Measurements from ENCODE around the gene MED15.
"Not testable (repeated sequence)": the region's sequence is repeated elsewhere in the genome, so short reads cannot be mapped to it uniquely, and the experiment has no call there.

DNA sequence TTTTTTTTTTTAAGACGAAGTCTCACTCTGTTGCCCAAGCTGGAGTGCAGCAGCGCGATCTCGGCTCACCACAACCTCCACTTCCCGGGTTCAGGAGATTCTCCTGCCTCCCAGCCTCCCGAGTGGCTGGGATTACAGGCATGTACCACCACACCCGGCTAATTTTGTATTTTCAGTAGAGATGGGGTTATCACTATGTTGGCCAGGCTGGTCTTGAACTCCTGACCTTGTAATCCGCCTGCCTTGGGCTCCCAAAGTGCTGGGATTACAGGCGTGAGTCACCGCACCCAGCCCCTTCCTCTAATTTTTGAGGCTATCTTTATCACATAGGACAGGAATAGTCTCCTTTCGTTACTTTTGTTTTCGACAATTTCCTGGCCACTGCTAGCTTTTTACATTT lies 31.8 kb upstream of the MED15 start:
- not testable (repeated sequence) for TF ChIP-seq POLR2A (IDR thresholded peaks at IDR 0.05; ENCODE audit: low read depth)
- TF ChIP-seq, protein P1, sequence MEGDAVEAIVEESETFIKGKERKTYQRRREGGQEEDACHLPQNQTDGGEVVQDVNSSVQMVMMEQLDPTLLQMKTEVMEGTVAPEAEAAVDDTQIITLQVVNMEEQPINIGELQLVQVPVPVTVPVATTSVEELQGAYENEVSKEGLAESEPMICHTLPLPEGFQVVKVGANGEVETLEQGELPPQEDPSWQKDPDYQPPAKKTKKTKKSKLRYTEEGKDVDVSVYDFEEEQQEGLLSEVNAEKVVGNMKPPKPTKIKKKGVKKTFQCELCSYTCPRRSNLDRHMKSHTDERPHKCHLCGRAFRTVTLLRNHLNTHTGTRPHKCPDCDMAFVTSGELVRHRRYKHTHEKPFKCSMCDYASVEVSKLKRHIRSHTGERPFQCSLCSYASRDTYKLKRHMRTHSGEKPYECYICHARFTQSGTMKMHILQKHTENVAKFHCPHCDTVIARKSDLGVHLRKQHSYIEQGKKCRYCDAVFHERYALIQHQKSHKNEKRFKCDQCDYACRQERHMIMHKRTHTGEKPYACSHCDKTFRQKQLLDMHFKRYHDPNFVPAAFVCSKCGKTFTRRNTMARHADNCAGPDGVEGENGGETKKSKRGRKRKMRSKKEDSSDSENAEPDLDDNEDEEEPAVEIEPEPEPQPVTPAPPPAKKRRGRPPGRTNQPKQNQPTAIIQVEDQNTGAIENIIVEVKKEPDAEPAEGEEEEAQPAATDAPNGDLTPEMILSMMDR (IDR thresholded peaks at IDR 0.05): not testable (repeated sequence)

All from esophagus muscularis mucosa (tissue), 3 donors.